ENCODE measurements around the gene SLC37A4. TPM values are rescaled to one million over a fixed set of nuclear protein-coding genes. Genes with fewer than 3 reads are reported as not detected.

SLC37A4 gene
- total RNA-seq, 1 experiment from 2014 or later = 49.3 TPM

- BruUV-seq (replicated peaks) = no TSS peak
- CTCF ChIA-PET = interaction anchor here (0.6 kb wide), 1 partner anchor 382 kb away, joined by 4 read pairs; no protein-coding TSS in a partner anchor
- intact Hi-C loops (cut with micrococcal nuclease; ENCODE audit: unreplicated experiment) = no loop called here
- H3K4me1 ChIP-seq (ENCODE audit: insufficient read depth, low read length, poor library complexity, severe bottlenecking) = peaks cover 7% of the 10 kb centered on the region
- no peaks in the 10 kb centered on the region for H3K27me3 ChIP-seq (replicated peaks; ENCODE audit: insufficient read depth, low read depth, low read length, poor library complexity)
- H3K27ac ChIP-seq (ENCODE audit: low read depth, low read length, poor library complexity, severe bottlenecking) = no peak overlapping the region
- no peaks in the 10 kb centered on the region for H3K9me3 ChIP-seq (ENCODE audit: low read depth, low read length, poor library complexity, severe bottlenecking)
- H3K4me3 ChIP-seq (ENCODE audit: low read depth, low read length, poor library complexity, severe bottlenecking) = no peak overlapping the region
- POLR2A ChIA-PET (ENCODE audit: low non-redundant PET) = no interaction called here
- no peaks in the 10 kb centered on the region for H3K36me3 ChIP-seq (ENCODE audit: insufficient read depth, low read length, poor library complexity, severe bottlenecking)
- DNase-seq (ENCODE audit: low spot score) = peak; percentile 63
- TF ChIP-seq EZH2 (IDR thresholded peaks at IDR 0.05; ENCODE audit: borderline replicate concordance, low read depth, low read length, poor library complexity, severe bottlenecking) = no peak
- TF ChIP-seq CTCF (conservative IDR thresholded peaks at IDR 0.05; ENCODE audit: low read depth, low read length) = no peak
Measured at GRCh38 chr11:118975771-118976709, 54.6 kb downstream of the SLC37A4 start.

Small RNA genes lying within 50 kb of the gene (microRNA-seq; reads per million reads assigned to microRNA genes)
- gene MIR3656 = not detected

Other genes with a start within 250 kb of the SLC37A4 start
- gene DDX6, start 239.7 kb downstream of the SLC37A4 start, total RNA-seq (2021) = 193 and 229 TPM in 2 replicates
- not detected in 2 replicates for gene CXCR5, start 147.0 kb downstream of the SLC37A4 start, total RNA-seq (2021)
- 49.9 and 64.0 TPM in 2 replicates for gene BCL9L, start 105.0 kb downstream of the SLC37A4 start, total RNA-seq (2021)
- gene UPK2, start 74.6 kb downstream of the SLC37A4 start, total RNA-seq (2021) = not detected in 2 replicates
- gene FOXR1, start 59.1 kb downstream of the SLC37A4 start, total RNA-seq (2021) = not detected in 2 replicates
- 56.7 and 57.4 TPM in 2 replicates for gene CENATAC, start 32.7 kb downstream of the SLC37A4 start, total RNA-seq (2021)
- gene RPS25, start 12.5 kb downstream of the SLC37A4 start, total RNA-seq (2021) = 1,091 and 1,176 TPM in 2 replicates
- 73.0 and 81.2 TPM in 2 replicates for gene TRAPPC4, start 12.1 kb downstream of the SLC37A4 start, total RNA-seq (2021)
- 315 and 328 TPM in 2 replicates for gene HYOU1, start 26.3 kb upstream of the SLC37A4 start, total RNA-seq (2021)
- gene VPS11, start 36.9 kb upstream of the SLC37A4 start, total RNA-seq (2021) = 26.7 and 32.4 TPM in 2 replicates
- gene HMBS, start 54.0 kb upstream of the SLC37A4 start, total RNA-seq (2021) = 72.5 and 80.6 TPM in 2 replicates
- gene DPAGT1, start 71.0 kb upstream of the SLC37A4 start, total RNA-seq (2021) = 102 and 115 TPM in 2 replicates
- 17.1 and 17.8 TPM in 2 replicates for gene C2CD2L, start 76.5 kb upstream of the SLC37A4 start, total RNA-seq (2021)
- gene HINFP, start 90.7 kb upstream of the SLC37A4 start, total RNA-seq (2021) = 31.7 and 31.9 TPM in 2 replicates
- gene ABCG4, start 118.2 kb upstream of the SLC37A4 start, total RNA-seq (2021) = 0.33 TPM in 1 of 2 replicates, not detected in the other
- 1.4 and 2.7 TPM in 2 replicates for gene NLRX1, start 137.8 kb upstream of the SLC37A4 start, total RNA-seq (2021)
- not detected in 2 replicates for gene NHERF4, start 154.6 kb upstream of the SLC37A4 start, total RNA-seq (2021)
- 39.9 and 40.7 TPM in 2 replicates for gene CBL, start 175.5 kb upstream of the SLC37A4 start, total RNA-seq (2021)